ENCODE results near the gene KRT73. TPM values are rescaled to one million over a fixed set of nuclear protein-coding genes. Genes with fewer than 3 reads are reported as not detected.

The KRT73 gene
- total and polyA plus RNA-seq, 2 of the 8 experiments (the other 6 are each of a cell fraction or from before 2014, with no cell fraction given) = not detected

GRCh38 chr12:52600071-52600470 is 18.3 kb downstream of the KRT73 start:
- Histone ChIP-seq H3K56ac (replicated peaks; ENCODE audit: insufficient read length, low read depth, low read length) (no peak overlapping the region), H3K23ac (ENCODE audit: insufficient read length) (no peak overlapping the region), H3K27me3 (replicated peaks in 1 of 4; ENCODE audit: control insufficient read depth in 3 of 4, extremely low read depth in 1 of 4, insufficient read depth in 3 of 4, low read length in 3 of 4) (peaks cover 0 to 6% (median under 1%) of the 10 kb centered on the region in 4 experiments; a peak in 5 of 7 replicates), H4K20me1 (replicated peaks in 1 of 2; ENCODE audit: control insufficient read depth in 1 of 2, insufficient read depth in 2 of 2, low read length in 2 of 2) (no peaks in the 10 kb centered on the region), H2BK15ac (ENCODE audit: low read length) (no peak overlapping the region), H3K18ac (ENCODE audit: extremely low read depth, low read length) (no peak overlapping the region), H4K5ac (ENCODE audit: insufficient read length, low read depth, low read length) (no peak overlapping the region), H3K23me2 (ENCODE audit: low read depth, low read length) (no peaks in the 10 kb centered on the region; the same call in 1 of the 2 replicates), H3K9me3 (ENCODE audit: insufficient read depth in 2 of 2, low read depth in 1 of 2, low read length in 1 of 2) (no peaks in the 10 kb centered on the region; a peak in 2 of 4 replicates), H4K8ac (ENCODE audit: extremely low read depth, insufficient read depth, low read length) (no peak overlapping the region), H2BK120ac (replicated peaks; ENCODE audit: low read depth, low read length) (no peak overlapping the region), H2AK5ac (ENCODE audit: low read depth, low read length) (no peak overlapping the region), H3K4me1 (replicated peaks in 1 of 4; ENCODE audit: control insufficient read depth in 3 of 4, insufficient read depth in 4 of 4, low read length in 3 of 4) (no peaks in the 10 kb centered on the region), H2BK5ac (ENCODE audit: low read depth, low read length) (no peak overlapping the region), H3K27ac (ENCODE audit: low read depth, low read length) (no peak overlapping the region), H2BK20ac (ENCODE audit: low read length) (no peak overlapping the region), H3K4me2 (ENCODE audit: insufficient read depth in 1 of 2, low read depth in 2 of 2, low read length in 2 of 2) (no peak overlapping the region; a peak in 1 of 4 replicates), H3K4ac (replicated peaks; ENCODE audit: insufficient read length, low read depth, low read length) (no peak overlapping the region), H3K4me3 (ENCODE audit: extremely low read depth in 1 of 4, insufficient read depth in 2 of 4, low read depth in 3 of 4, low read length in 4 of 4) (no peak overlapping the region), H3K36me3 (ENCODE audit: control insufficient read depth in 2 of 4, insufficient read depth in 4 of 4, low read length in 3 of 4) (no peaks in the 10 kb centered on the region), H3K79me2 (ENCODE audit: control insufficient read depth in 1 of 2, insufficient read depth in 2 of 2, low read length in 2 of 2) (no peaks in the 10 kb centered on the region), H4K91ac (replicated peaks; ENCODE audit: insufficient read length, low read length) (no peak overlapping the region), H2BK12ac (ENCODE audit: low read depth, low read length) (no peak overlapping the region), H3K14ac (ENCODE audit: insufficient read length) (no peak overlapping the region), H3K79me1 (ENCODE audit: low read depth, low read length) (no peaks in the 10 kb centered on the region), H2AFZ (ENCODE audit: low read length) (no peak overlapping the region), H3K9ac (replicated peaks in 1 of 4; ENCODE audit: extremely low read depth in 1 of 4, low read depth in 3 of 4, low read length in 3 of 4) (no peak overlapping the region)
- ChIA-PET POLR2A (ENCODE audit: partially characterized antibody) (no interaction called here), CTCF (ENCODE audit: partially characterized antibody) (interaction anchor here (0.6 to 23.2 kb wide), 8 partner anchors 12 to 275 kb away, joined by 3 to 502 read pairs (median 3); no protein-coding TSS in a partner anchor)
- no peak for DNase-seq (ENCODE audit: low read depth in 1 of 2, low spot score in 2 of 2)
- no peak for FAIRE-seq
- TF ChIP-seq RFX5 (IDR thresholded peaks at IDR 0.05; ENCODE audit: borderline replicate concordance, low read depth, low read length) (no peak), KDM4A (IDR thresholded peaks at IDR 0.05; ENCODE audit: low read depth, low read length, severe bottlenecking) (peak; percentile 2)
- 86% methylated on average over 1 of the region's 2 CpGs; no CpG with 5 or more reads in 1 of the 2 experiments for WGBS, 2 experiments (ENCODE audit: extremely low coverage in 1 of 2, insufficient coverage in 1 of 2, insufficient read length in 1 of 2, insufficient replicate concordance in 2 of 2, low coverage in 1 of 2, low lambda C conversion rate in 2 of 2, missing lambda C conversion rate in 1 of 2)

All from H1 (cell line).